ENCODE results near the gene DNTTIP2. TPM values are rescaled to one million over a fixed set of nuclear protein-coding genes. Genes with fewer than 3 reads are reported as not detected.

Gene DNTTIP2
- total and polyA plus RNA-seq, 9 of the 15 experiments (the other 6 are each of a cell fraction or from before 2014, with no cell fraction given) = 50.4 to 138 (median 97.0) TPM

GRCh38 chr1:93846206-93846991 is 32.6 kb downstream of the DNTTIP2 start (continued):
- no peak for TF ChIP-seq PYGO2 (tag; IDR thresholded peaks at IDR 0.05)
- peak; percentile 59; the same call in 1 of the 2 replicates for TF ChIP-seq GATAD2B (IDR thresholded peaks at IDR 0.05; ENCODE audit: borderline replicate concordance)
- TF ChIP-seq MYC (IDR thresholded peaks at IDR 0.05; ENCODE audit: low read depth, low read length) = peak; percentile 86
- 0 out of 2 replicates have a peak, but pooled peaks have one; percentile 24 for TF ChIP-seq MYC (CRISPR knock-in tag; IDR thresholded peaks at IDR 0.05; ENCODE audit: borderline replicate concordance, low read depth)
- peak; percentile 45; the same call in 1 of the 2 replicates for TF ChIP-seq MTA3 (IDR thresholded peaks at IDR 0.05; ENCODE audit: borderline replicate concordance)
- TF ChIP-seq CCNT2 (IDR thresholded peaks at IDR 0.05; ENCODE audit: borderline replicate concordance, extremely low read depth, insufficient read length, low read depth, low read length) = peak; percentile 58
- peak; percentile 84; the same call in 1 of the 2 replicates for TF ChIP-seq EP400 (IDR thresholded peaks at IDR 0.05)
- no peak for TF ChIP-seq RBM22 (IDR thresholded peaks at IDR 0.05; ENCODE audit: low read depth, low read length, poor library complexity, severe bottlenecking)
- TF ChIP-seq NKRF (IDR thresholded peaks at IDR 0.05; ENCODE audit: borderline replicate concordance) = peak; percentile 56; the same call in 1 of the 2 replicates
- no peak for TF ChIP-seq XRCC3 (IDR thresholded peaks at IDR 0.05)
- TF ChIP-seq BDP1 (IDR thresholded peaks at IDR 0.05; ENCODE audit: insufficient read depth, insufficient read length) = no peak
- TF ChIP-seq STAT5B (CRISPR knock-in tag; IDR thresholded peaks at IDR 0.05) = no peak
- TF ChIP-seq PRPF4 (IDR thresholded peaks at IDR 0.05; ENCODE audit: insufficient read depth, low read depth, low read length, poor library complexity, severe bottlenecking) = peak; percentile 30
- no peak for TF ChIP-seq ELK3 (CRISPR knock-in tag; IDR thresholded peaks at IDR 0.05)
- TF ChIP-seq ZNF507 (tag; conservative IDR thresholded peaks at IDR 0.05) = no peak
- no peak for TF ChIP-seq ELK1 (CRISPR knock-in tag; IDR thresholded peaks at IDR 0.05)
- peak; percentile 66 for TF ChIP-seq THAP12 (CRISPR knock-in tag; IDR thresholded peaks at IDR 0.05)
- TF ChIP-seq SMAD4 (CRISPR knock-in tag; conservative IDR thresholded peaks at IDR 0.05) = peak; percentile 32; the same call in 1 of the 2 replicates
- TF ChIP-seq RB1 (IDR thresholded peaks at IDR 0.05; ENCODE audit: low read depth) = peak; percentile 30; the same call in 1 of the 2 replicates
- TF ChIP-seq U2AF1 (optimal IDR thresholded peaks at IDR 0.05; ENCODE audit: low read depth, low read length) = peak; percentile 79
- TF ChIP-seq SUPT5H (IDR thresholded peaks at IDR 0.05) = peak; percentile 69
- no peak for TF ChIP-seq HDGF (IDR thresholded peaks at IDR 0.05)

Data from K562 (cell line).